Measurements from ENCODE around the gene IRF7. TPM values are rescaled to one million over a fixed set of nuclear protein-coding genes. Genes with fewer than 3 reads are reported as not detected.
A peak's percentile ranks its signal among the peaks of the same experiment; 100 is the strongest.

IRF7 gene
- total and polyA plus RNA-seq, 9 of the 15 experiments (the other 6 are each of a cell fraction or from before 2014, with no cell fraction given) = 0.27 to 7.6 (median 1.8) TPM

DNA sequence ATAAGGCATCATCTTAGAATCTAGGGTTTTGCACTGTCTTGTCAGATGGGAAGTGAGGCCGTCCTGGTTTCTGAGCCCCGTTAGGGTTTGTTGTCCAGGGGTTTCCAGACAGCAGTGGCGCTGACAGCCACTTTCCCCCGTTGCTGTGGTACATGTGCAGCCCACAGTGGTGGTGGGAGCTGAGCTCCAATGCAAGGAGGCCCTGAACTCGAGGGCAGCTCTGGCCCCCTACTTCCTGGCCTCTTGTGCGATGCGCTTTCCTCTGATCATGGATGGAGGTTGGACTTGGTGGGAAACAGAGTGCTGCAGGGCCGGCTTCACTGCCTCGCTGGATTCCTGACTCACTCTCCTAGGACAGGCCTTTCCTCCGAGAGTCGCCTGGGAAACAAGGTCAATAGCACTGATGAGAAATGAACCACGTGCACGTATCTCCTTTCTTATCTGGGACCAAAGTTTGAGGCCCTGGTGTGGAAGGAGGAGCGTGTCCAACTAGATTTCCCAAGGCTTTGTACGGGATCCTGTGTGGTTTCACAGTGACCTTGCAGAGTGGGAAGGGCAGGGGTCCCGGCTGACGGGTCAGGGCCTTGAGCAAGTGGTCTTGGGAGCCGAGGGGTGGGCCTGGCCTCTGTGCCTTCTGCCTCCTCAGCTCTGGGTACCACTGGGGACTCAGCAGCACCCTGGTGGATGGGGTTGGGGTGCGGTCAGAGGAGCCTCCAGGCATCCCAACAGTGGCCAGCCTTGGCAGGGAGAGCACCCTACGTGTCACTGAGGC, 35.7 kb downstream of the IRF7 start:
- ChIA-PET POLR2A (interaction anchor here (0.8 to 1.6 kb wide), 2 partner anchors 11 to 124 kb away, joined by 3 to 5 read pairs; no protein-coding TSS in a partner anchor), CTCF (ENCODE audit: low intra/inter-chr PET ratio) (no interaction called here)
- WGBS (ENCODE audit: insufficient coverage, low coverage, missing lambda C conversion rate) = 59% methylated on average over 19 of the region's 20 CpGs
- Histone ChIP-seq H3K9ac (ENCODE audit: insufficient read depth in 1 of 2, low read depth in 2 of 2, low read length in 2 of 2) (peak overlapping the region; percentile 7 to 91; a peak in 3 of 4 replicates), H3K27ac (ENCODE audit: extremely low read depth, low read depth, low read length) (no peak overlapping the region; the same call in 2 of the 3 replicates), H2AFZ (ENCODE audit: low read depth, low read length) (no peak overlapping the region), H3K9me1 (ENCODE audit: control insufficient read depth, insufficient read depth, low read length) (peaks cover 20% of the 10 kb centered on the region), H3K9me3 (replicated peaks; ENCODE audit: control insufficient read depth, insufficient read depth, low read depth, low read length) (no peaks in the 10 kb centered on the region), H3K4me3 (no peak overlapping the region), H4K20me1 (replicated peaks; ENCODE audit: control insufficient read depth, insufficient read depth, low read length) (peaks cover 48% of the 10 kb centered on the region), H3K36me3 (ENCODE audit: control insufficient read depth, insufficient read depth, low read length) (peaks cover 68% of the 10 kb centered on the region; the same call in 2 of the 3 replicates), H3K4me2 (ENCODE audit: insufficient read depth, low read length) (peak overlapping the region; percentile 46; the same call in 1 of the 2 replicates), H3K27me3 (ENCODE audit: control insufficient read depth in 2 of 2, insufficient read depth in 2 of 2, low read length in 2 of 2) (no peaks in the 10 kb centered on the region), H3K4me1 (replicated peaks in 1 of 2; ENCODE audit: control insufficient read depth in 2 of 2, insufficient read depth in 2 of 2, low read length in 2 of 2) (peaks cover 32 to 56% of the 10 kb centered on the region in 2 experiments), H3K79me2 (ENCODE audit: control insufficient read depth, insufficient read depth, low read length) (peaks cover 88% of the 10 kb centered on the region)
- in situ Hi-C loops (cut with MboI) = no loop called here
- intact Hi-C loops (cut with micrococcal nuclease) = no loop called here
- FAIRE-seq (no peak), DNase-seq (ENCODE audit: extremely low read depth in 1 of 4, low spot score in 3 of 4) (peak in 1 of 4 experiments; percentile 14), ATAC-seq (no peak)
- BruUV-seq (replicated peaks) = no TSS peak
- TF ChIP-seq, protein P1, sequence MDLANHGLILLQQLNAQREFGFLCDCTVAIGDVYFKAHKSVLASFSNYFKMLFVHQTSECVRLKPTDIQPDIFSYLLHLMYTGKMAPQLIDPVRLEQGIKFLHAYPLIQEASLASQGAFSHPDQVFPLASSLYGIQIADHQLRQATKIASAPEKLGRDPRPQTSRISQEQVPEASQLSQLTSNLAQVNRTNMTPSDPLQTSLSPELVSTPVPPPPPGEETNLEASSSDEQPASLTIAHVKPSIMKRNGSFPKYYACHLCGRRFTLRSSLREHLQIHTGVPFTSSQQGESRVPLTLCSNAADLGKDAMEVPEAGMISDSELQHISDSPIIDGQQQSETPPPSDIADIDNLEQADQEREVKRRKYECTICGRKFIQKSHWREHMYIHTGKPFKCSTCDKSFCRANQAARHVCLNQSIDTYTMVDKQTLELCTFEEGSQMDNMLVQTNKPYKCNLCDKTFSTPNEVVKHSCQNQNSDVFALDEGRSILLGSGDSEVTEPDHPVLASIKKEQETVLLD (IDR thresholded peaks at IDR 0.05) = no peak
- no peak for TF ChIP-seq GATAD2B (IDR thresholded peaks at IDR 0.05; ENCODE audit: borderline replicate concordance)
- no peak for TF ChIP-seq CBFB (CRISPR knock-in tag; IDR thresholded peaks at IDR 0.05)
- no peak for TF ChIP-seq PHB (CRISPR knock-in tag; IDR thresholded peaks at IDR 0.05)
- TF ChIP-seq CCAR2 (IDR thresholded peaks at IDR 0.05; ENCODE audit: low read depth, low read length) = no peak
- TF ChIP-seq POLR3G (IDR thresholded peaks at IDR 0.05; ENCODE audit: extremely low read depth, insufficient read length, insufficient replicate concordance) = no peak
- no peak for TF ChIP-seq SIN3B (IDR thresholded peaks at IDR 0.05; ENCODE audit: low read depth)
- TF ChIP-seq RBFOX2 (IDR thresholded peaks at IDR 0.05; ENCODE audit: low read depth, low read length) = peak; percentile 27; the same call in 1 of the 2 replicates
- TF ChIP-seq, protein P2, sequence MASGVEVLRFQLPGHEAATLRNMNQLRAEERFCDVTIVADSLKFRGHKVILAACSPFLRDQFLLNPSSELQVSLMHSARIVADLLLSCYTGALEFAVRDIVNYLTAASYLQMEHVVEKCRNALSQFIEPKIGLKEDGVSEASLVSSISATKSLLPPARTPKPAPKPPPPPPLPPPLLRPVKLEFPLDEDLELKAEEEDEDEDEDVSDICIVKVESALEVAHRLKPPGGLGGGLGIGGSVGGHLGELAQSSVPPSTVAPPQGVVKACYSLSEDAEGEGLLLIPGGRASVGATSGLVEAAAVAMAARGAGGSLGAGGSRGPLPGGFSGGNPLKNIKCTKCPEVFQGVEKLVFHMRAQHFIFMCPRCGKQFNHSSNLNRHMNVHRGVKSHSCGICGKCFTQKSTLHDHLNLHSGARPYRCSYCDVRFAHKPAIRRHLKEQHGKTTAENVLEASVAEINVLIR (CRISPR knock-in tag; IDR thresholded peaks at IDR 0.05) = no peak
- no peak for TF ChIP-seq DMBX1 (CRISPR knock-in tag; IDR thresholded peaks at IDR 0.05; ENCODE audit: borderline replicate concordance)
- TF ChIP-seq FOSL1 (tag; conservative IDR thresholded peaks at IDR 0.05) = 0 out of 2 replicates have a peak, but pooled peaks have one; percentile 29
- TF ChIP-seq MAX (CRISPR knock-in tag; IDR thresholded peaks at IDR 0.05) = peak; percentile 65
- TF ChIP-seq POLR2B (IDR thresholded peaks at IDR 0.05; ENCODE audit: low read depth, partially characterized antibody) = no peak
- no peak for TF ChIP-seq FOXM1 (IDR thresholded peaks at IDR 0.05; ENCODE audit: low read depth)
- no peak for TF ChIP-seq FOXM1 (CRISPR knock-in tag; IDR thresholded peaks at IDR 0.05; ENCODE audit: low read depth)
- no peak for TF ChIP-seq CREB3L1 (IDR thresholded peaks at IDR 0.05; ENCODE audit: borderline replicate concordance, low read depth)
- TF ChIP-seq PTTG1 (tag; IDR thresholded peaks at IDR 0.05; ENCODE audit: low read depth) = no peak
- no peak for TF ChIP-seq DIDO1 (tag; IDR thresholded peaks at IDR 0.05; ENCODE audit: low read depth)
